Keratinocyte (primary cell): Measurements from ENCODE around the gene FAHD1. TPM values are rescaled to one million over a fixed set of nuclear protein-coding genes. Genes with fewer than 3 reads are reported as not detected.

Experiments used
- DNase-seq: peaks from one replicate; pipeline ENCODE4 v3.0.0-alpha.2; 2011; ENCODE audit warnings: low read depth, missing footprints, low spot score
- FAIRE-seq: peaks from 2 replicates; lab custom pipeline; 2011; peaks lifted over from hg19 to GRCh38; lab: Jason Lieb, UNC
- H2AFZ ChIP-seq: 2 replicates; pipeline ENCODE4 v1.6.0; 2012; ENCODE audit warnings: low read length, control low read depth, inconsistent platforms; ENCODE audit not compliant: control insufficient read depth
- H3K27ac ChIP-seq: 2 replicates; pipeline ENCODE4 v1.5.1; 2011; ENCODE audit warnings: low read length; ENCODE audit not compliant: control insufficient read depth, insufficient read depth
- H3K27me3 ChIP-seq: 3 replicates; pipeline ENCODE4 v1.6.0; 2011; ENCODE audit warnings: low read length; ENCODE audit not compliant: control insufficient read depth, insufficient read depth; ENCODE audit errors: extremely low read depth
- H3K36me3 ChIP-seq, 2 experiments: 2 replicates in 1 of 2; 3 replicates in 1 of 2; pipeline ENCODE4 v1.5.1; 2011; ENCODE audit warnings: low read length in 2 of 2, mild to moderate bottlenecking in 1 of 2; ENCODE audit not compliant: control insufficient read depth in 2 of 2, insufficient read depth in 2 of 2; ENCODE audit errors: extremely low read depth in 1 of 2
- H3K4me1 ChIP-seq: 3 replicates; pipeline ENCODE4 v1.5.1; 2011; ENCODE audit warnings: low read length; ENCODE audit not compliant: control insufficient read depth, insufficient read depth; ENCODE audit errors: extremely low read depth
- H3K4me2 ChIP-seq: 3 replicates; pipeline ENCODE4 v1.6.0; 2011; ENCODE audit warnings: low read depth, low read length; ENCODE audit not compliant: control insufficient read depth, insufficient read depth; ENCODE audit errors: extremely low read depth
- H3K4me3 ChIP-seq, 3 experiments: fragments of 200-600 bp in 1 of 3; sonication (generic) in 1 of 3; 2 replicates in 2 of 3; 3 replicates in 1 of 3; pipeline ENCODE4 v1.5.1; 2011 to 2016; ENCODE audit warnings: low read length in 3 of 3, mild to moderate bottlenecking in 3 of 3, control low read depth in 2 of 3, inconsistent platforms in 1 of 3, low read depth in 1 of 3, mixed read lengths in 1 of 3, mixed run types in 1 of 3, moderate library complexity in 1 of 3; ENCODE audit not compliant: control insufficient read depth in 2 of 3, insufficient read depth in 2 of 3; ENCODE audit errors: extremely low read depth in 1 of 3
- H3K79me2 ChIP-seq: 2 replicates; pipeline ENCODE4 v1.6.0; 2012; ENCODE audit warnings: low read length; ENCODE audit not compliant: control insufficient read depth, insufficient read depth
- H3K9ac ChIP-seq: 3 replicates; pipeline ENCODE4 v1.6.0; 2011; ENCODE audit warnings: low read length; ENCODE audit not compliant: control insufficient read depth, insufficient read depth; ENCODE audit errors: extremely low read depth
- H3K9me1 ChIP-seq: 3 replicates; pipeline ENCODE4 v1.6.0; 2011; ENCODE audit warnings: low read length; ENCODE audit not compliant: control insufficient read depth, insufficient read depth; ENCODE audit errors: extremely low read depth
- H3K9me3 ChIP-seq: 2 replicates; pipeline ENCODE4 v1.5.1; 2012; ENCODE audit warnings: low read depth, low read length; ENCODE audit not compliant: control insufficient read depth
- H4K20me1 ChIP-seq: 3 replicates; pipeline ENCODE4 v1.6.0; 2011; ENCODE audit warnings: low read length; ENCODE audit not compliant: control insufficient read depth, insufficient read depth; ENCODE audit errors: extremely low read depth
- EZH2 ChIP-seq: IDR thresholded peaks from one replicate; pipeline ENCODE4 v1.6.1; 2012; ENCODE audit warnings: inconsistent platforms, mild to moderate bottlenecking, low read length, moderate library complexity
- dilution Hi-C: fragments of 300-500 bp; cut with MboI; formaldehyde crosslinking; loops from one replicate; pipeline ENCODE4 v1.7.0; 2020; ENCODE audit warnings: low sequenced_read_pairs; ENCODE audit not compliant: extremely low pct_ligation_motif_present
- polyA plus RNA-seq, 5 experiments: library from polyadenylated mRNA; depleted of rRNA in 3 of 5; stranded (reverse) in 3 of 5; stranded (forward) in 1 of 5; unstranded in 1 of 5; fragments of >200 nt; gene quantifications; 1 replicate in 1 of 5; 2 replicates in 3 of 5; 3 replicates in 1 of 5; pipeline versions ENCODE4 v1.2.1 to v1.2.3, GENCODE V29; 2011 to 2012; ENCODE audit warnings: missing spikeins in 2 of 5, low read depth in 1 of 5, low replicate concordance in 1 of 5
- TF ChIP-seq, protein P1 (sequence below), 3 experiments: IDR thresholded peaks in 1 of 3; conservative IDR thresholded peaks in 1 of 3; optimal IDR thresholded peaks in 1 of 3; 2 replicates in 2 of 3; 3 replicates in 1 of 3; pipeline versions ENCODE3 to v1.5.1; 2011; ENCODE audit warnings: low read length in 3 of 3, mild to moderate bottlenecking in 3 of 3, moderate library complexity in 2 of 3, control low read depth in 1 of 3, inconsistent platforms in 1 of 3; ENCODE audit not compliant: insufficient read depth in 2 of 3; ENCODE audit errors: extremely low read depth in 1 of 3

Gene FAHD1
- polyA plus RNA-seq, 1 donor (not counting 4 experiments of a cell fraction or from before 2014, with no cell fraction given): 29.4 TPM

DNA sequence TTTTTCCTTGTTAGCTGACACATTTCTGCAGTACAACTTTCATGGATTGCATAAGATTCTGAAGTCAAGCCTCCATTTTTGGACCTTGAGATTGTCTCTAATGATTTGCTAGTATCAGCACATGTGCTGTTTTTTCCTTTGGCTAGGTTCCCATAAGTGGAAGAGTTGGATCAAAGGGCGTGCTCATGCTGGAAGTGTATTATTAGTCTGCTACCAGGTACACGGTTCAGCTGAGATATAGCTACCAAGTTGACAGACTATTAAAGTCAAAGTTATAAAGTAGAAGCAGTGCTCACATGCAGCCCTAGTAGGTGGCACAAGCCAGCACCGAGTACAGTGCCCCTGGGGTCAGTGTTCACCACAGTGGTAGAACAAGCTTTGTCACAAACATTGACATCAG lies 3.2 kb downstream of the FAHD1 start:
- H3K4me1 ChIP-seq: peaks cover 35% of the 10 kb centered on the region
- H3K4me2 ChIP-seq: no peak overlapping the region
- FAIRE-seq (no peak), DNase-seq (no peak)
- no peaks in the 10 kb centered on the region for H3K27me3 ChIP-seq
- H3K79me2 ChIP-seq: peaks cover 26% of the 10 kb centered on the region
- no peak overlapping the region for H2AFZ ChIP-seq
- dilution Hi-C loops: no loop called here
- TF ChIP-seq, protein P1, sequence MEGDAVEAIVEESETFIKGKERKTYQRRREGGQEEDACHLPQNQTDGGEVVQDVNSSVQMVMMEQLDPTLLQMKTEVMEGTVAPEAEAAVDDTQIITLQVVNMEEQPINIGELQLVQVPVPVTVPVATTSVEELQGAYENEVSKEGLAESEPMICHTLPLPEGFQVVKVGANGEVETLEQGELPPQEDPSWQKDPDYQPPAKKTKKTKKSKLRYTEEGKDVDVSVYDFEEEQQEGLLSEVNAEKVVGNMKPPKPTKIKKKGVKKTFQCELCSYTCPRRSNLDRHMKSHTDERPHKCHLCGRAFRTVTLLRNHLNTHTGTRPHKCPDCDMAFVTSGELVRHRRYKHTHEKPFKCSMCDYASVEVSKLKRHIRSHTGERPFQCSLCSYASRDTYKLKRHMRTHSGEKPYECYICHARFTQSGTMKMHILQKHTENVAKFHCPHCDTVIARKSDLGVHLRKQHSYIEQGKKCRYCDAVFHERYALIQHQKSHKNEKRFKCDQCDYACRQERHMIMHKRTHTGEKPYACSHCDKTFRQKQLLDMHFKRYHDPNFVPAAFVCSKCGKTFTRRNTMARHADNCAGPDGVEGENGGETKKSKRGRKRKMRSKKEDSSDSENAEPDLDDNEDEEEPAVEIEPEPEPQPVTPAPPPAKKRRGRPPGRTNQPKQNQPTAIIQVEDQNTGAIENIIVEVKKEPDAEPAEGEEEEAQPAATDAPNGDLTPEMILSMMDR (optimal IDR thresholded peaks at IDR 0.05 in 1 of 3, IDR thresholded peaks at IDR 0.05 in 1 of 3, conservative IDR thresholded peaks at IDR 0.05 in 1 of 3; ENCODE audit: extremely low read depth in 1 of 3, insufficient read depth in 2 of 3, low read length in 3 of 3): no peak
- no peak for TF ChIP-seq EZH2
- peaks cover 1 to 5% of the 10 kb centered on the region in 2 experiments for H3K36me3 ChIP-seq
- no peak overlapping the region for H3K4me3 ChIP-seq
- no peaks in the 10 kb centered on the region for H4K20me1 ChIP-seq
- no peaks in the 10 kb centered on the region for H3K9me3 ChIP-seq
- no peak overlapping the region for H3K27ac ChIP-seq
- no peak overlapping the region for H3K9ac ChIP-seq
- no peaks in the 10 kb centered on the region for H3K9me1 ChIP-seq

DNA sequence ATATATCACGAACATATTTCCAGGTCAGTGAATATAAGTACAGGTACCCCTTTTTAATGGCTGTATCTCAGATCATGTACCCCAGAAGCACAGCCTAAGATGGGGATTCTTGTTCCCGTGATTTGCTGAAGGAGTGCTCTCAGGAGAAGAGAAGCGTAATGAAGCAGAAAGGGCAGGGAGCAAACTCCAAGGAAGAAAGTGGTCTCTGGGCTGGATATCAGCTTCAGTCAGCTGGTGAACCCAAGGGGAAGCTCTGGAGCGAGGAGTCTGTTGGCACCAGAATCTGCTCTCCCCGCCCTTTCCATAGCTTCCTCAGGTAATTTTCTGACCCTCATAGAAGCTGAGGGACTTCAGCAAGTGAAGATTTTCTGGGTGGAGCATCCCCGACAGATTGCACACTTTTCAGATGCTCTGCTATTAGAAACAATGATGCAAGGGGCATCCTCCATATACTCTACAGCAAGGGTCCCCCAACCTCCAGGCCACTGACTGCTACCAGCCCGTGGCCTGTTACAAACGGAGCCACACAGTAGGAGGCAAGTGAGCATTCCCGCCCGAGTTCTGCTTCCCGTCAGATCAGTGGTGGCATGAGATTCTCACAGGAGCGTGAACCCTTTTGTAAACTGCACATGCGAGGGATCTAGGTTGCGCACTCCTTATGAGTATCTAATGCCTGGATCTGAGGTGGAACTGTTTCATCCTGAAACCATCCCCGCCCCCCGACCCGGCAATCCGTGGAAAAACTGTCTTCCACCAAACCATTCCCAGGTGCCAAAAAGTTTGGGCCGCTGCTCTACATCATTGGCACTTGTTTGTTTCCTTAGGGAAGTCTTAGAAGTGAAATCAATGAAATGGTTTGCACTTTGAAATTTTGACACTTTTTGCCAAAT lies 4.4 kb downstream of the FAHD1 start:
- dilution Hi-C loops: no loop called here
- Histone ChIP-seq H3K27ac (no peak overlapping the region), H3K27me3 (no peaks in the 10 kb centered on the region), H3K36me3 (peaks cover 1 to 5% of the 10 kb centered on the region in 2 experiments), H2AFZ (no peak overlapping the region), H3K4me1 (peaks cover 32% of the 10 kb centered on the region), H3K9me1 (no peaks in the 10 kb centered on the region), H3K79me2 (peaks cover 26% of the 10 kb centered on the region), H3K9ac (no peak overlapping the region), H3K4me2 (no peak overlapping the region), H3K4me3 (no peak overlapping the region), H4K20me1 (no peaks in the 10 kb centered on the region), H3K9me3 (no peaks in the 10 kb centered on the region)
- no peak for DNase-seq
- TF ChIP-seq EZH2: no peak
- TF ChIP-seq, protein P1 (optimal IDR thresholded peaks at IDR 0.05 in 1 of 3, IDR thresholded peaks at IDR 0.05 in 1 of 3, conservative IDR thresholded peaks at IDR 0.05 in 1 of 3; ENCODE audit: extremely low read depth in 1 of 3, insufficient read depth in 2 of 3, low read length in 3 of 3): no peak
- FAIRE-seq: no peak
